NCI-H2107 treated with DMSO at 0.1 percent for 48 hours (cell line): ENCODE measurements around the gene SEMA3A.
A peak's percentile ranks its signal among the peaks of the same experiment; 100 is the strongest.
"Not testable (repeated sequence)": the region's sequence is repeated elsewhere in the genome, so short reads cannot be mapped to it uniquely, and the experiment has no call there.

Experiments
- DNase-seq: peaks from one replicate; lab custom pipeline; 2025; ENCODE audit not compliant: unreplicated experiment; lab: John Stamatoyannopoulos, UW

The SEMA3A gene

DNA sequence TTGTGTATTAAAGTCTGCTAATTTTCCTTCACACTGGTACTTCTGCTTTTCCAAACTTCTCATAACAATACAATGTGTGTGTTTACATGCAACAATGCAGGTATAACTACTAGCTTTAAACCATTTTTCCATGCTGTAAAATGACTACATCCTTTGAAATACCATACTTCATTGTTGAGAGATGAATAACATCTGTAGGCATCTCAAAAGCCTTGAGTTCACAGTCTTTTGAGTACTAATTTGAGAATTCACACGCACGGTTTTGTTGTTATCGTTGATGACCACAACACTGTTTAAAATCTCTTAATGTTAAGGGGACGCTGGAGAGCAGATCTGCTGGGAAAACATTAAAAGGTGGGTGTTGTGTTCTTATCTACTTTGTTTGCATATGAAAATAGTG, 37.4 kb downstream of the SEMA3A start:
- no peak for DNase-seq

DNA sequence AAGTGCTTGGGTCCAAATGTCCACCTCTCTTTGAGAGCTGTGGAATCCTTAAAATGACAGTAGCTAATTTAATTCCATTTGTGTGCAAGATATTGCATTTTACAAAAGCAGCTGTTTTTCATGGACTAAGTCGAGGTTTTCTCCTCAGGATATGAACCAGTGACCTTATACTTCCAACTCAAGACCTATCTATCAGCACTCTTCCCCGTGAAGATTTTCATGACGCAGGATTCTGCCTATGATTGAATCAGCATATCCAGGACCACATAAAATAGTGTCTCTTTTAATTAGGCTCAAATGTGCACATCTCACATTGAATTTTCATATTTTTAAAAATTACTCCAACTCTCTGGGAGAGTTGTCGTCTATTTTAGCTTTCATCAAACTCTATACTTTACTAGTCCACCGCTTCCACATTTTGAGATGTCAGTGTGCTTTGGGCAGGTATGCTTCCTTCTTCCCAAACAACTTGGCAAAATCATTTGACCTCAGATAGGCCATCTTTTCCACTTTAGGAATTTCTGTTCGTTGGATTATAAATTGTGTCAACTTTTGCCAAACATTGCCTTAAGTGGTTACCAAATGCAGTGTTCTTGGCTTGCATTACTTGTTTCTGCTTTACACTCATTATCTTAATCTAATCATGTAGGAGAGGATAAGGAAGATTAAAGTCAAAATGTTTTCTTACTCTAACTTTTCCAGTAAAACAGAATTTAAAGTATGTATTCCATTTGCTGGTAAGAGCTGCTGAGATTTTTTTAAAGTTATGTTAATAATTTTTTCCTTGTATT, 39.4 kb downstream of the SEMA3A start:
- no peak for DNase-seq

DNA sequence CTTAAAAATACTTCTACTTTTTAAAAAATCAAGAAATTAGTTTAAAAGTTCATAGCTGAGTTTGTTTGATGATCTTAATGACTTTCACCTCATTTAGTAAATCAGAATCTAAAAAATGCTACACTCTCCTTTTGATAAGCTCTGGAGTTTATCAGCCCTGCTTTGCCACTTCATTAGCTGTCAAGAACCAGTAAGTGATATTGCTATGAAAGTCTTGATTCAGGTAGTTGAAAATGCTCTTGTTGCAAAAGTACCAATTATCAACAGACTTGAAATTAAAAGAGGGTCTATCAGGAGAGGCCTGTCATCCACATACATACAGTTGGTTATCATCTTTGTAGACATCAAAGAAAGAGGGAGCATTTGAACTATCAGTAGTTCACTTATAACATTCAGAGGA, 41.6 kb downstream of the SEMA3A start:
- no peak for DNase-seq

DNA sequence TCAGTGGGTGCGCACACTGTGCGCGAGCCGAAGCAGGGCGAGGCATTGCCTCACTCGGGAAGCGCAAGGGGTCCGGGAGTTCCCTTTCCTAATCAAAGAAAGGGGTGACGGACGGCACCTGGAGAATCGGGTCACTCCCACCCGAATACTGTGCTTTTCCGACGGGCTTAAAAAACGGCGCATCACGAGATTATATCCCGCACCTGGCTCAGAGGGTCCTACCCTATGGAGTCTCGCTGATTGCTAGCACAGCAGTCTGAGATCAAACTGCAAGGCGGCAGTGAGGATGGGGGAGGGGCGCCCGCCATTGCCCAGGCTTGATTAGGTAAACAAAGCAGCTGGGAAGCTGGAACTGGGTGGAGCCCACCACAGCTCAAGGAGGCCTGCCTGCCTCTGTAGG, 44.2 kb downstream of the SEMA3A start:
- DNase-seq = not testable (repeated sequence)

DNA sequence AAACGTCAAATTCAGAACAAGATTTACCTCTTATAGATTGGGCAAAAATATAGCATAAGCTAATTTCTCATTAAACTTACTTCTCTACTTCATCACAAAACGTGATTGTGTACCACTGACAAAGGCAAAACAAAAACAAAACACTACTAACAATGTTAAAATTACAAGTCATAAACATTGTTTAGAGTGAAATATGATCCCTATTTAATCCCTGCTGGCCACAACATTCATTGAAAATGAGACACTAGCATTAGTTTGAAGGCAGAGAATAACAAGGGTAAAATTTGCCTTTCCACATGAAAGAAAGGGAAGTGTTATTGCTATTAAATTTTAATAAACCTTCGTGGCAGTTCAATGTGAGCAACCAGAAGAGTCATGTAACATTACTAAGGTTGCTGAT, 45.0 kb downstream of the SEMA3A start:
- no peak for DNase-seq

DNA sequence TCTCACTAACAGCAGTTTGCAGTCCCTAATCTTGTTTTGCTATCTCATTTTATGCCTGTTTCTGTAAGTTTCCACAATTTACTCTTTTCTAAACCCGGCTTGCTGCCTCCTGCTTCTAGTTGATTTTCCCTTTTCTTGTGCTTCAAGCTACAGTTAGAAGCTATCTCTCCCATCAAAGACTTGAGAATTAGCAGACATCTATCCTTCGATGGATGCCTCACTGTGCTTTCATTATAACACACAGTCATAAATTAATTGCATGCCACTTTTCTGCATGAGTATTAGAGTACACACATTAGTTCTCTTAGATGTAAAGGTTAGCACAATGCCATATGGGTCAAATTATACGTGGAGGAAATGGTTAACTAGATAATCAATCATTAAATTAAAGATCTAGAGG, 48.7 kb downstream of the SEMA3A start:
- DNase-seq = no peak

DNA sequence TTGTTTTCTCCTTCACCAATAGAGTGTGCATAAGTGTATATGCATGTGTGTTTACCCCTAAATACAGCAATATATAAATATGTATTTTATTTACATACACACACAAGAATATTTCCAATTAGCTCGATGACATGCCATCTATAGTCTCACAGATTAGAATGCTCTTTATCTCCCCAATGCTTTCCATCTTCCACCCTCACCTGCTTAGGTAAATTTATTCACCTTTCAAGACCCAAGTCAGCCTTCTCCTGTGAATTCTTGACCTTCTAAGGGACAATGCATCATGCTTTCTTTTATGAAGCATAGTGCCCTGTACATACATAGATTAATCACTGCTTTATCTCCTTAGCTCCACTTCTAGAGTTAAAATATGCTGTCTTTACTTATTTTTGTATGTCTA, 49.7 kb downstream of the SEMA3A start:
- DNase-seq = no peak

DNA sequence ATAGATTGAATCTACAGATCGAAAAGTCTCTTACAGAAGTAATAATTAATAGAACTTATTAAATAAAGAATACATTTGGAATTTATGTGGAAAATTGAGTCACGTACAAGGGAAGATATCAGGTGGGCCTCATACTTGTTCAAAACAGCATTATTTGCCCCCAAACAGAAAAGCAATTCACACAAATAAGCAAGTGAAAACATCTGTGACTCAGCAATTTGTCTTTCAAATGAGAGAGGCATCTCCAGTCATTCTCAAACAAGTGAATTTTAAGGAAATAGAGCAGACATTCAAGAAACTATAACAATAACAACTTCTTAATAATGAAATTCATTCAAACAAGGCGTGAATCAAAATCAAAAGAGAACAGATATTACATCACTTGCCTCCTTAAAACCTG, 50.1 kb downstream of the SEMA3A start:
- DNase-seq = no peak

DNA sequence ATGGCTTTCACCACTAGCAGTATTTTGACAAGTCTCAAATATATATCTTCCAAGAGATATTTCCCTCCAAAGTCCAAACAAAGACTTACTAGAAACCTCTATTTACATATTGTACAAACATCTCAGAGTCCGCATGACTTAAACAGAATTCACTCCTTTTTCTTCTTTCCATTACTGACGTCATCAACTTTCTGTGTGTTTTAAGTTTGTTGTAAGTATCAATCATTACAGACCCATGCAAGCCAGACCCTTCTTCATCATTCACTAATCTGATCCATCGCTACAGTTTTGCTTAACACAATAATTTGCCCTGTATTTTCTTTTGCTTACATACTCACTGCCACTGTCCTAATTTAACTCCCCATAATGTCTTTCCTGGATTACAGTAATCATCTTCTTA, 51.9 kb downstream of the SEMA3A start:
- DNase-seq = no peak

DNA sequence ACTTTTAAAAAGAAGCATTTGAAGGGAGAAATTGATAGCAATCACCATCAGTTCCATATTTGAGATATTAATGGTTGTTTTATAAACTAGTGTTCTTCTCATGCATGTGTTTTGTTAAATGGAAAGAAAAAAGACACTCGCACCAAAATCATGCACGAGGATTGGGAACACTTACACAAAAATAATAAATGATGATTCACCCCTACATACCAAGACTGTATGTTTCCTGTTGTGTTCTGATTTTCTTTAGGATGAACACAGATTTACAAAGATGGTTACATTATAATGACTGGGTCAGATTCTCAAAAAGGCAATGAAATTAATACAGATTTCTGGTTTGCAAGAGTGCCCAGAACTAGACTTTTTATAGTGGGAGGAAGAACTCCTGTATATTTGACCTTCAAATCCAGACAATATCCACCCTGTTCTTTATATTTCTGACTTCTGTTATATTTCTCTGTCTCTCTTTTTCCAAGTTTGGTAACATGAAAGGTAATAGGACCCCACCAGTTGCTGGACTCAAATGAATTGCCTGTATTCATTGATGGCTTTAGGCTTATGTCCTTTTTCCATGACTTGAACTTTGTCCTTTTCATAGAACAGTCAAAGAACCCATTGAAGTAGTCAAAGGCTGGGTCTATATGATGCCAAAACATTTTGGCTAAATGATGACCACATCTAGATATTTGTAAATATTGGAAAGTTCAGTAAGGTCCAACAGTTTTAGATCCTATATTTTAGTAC, 54.4 kb downstream of the SEMA3A start:
- DNase-seq = no peak

DNA sequence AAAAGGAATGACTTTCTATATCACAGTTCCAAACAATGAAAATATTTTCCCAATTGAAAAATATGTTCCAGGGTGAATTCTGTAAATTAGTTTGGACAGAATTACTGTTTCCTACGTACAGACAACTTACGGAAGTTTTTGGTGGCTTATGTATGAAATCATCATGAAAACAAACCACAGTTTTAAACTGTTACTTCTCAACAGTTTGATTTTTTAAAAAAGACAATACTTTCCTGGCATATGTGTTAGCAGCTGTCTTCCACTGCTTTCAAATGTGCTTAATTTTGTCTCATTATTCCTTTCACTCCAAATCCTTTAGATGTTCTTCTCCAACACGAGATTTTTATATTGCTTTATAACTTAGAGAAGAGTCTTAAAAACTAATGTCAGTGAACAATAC, 56.2 kb downstream of the SEMA3A start:
- DNase-seq = no peak

DNA sequence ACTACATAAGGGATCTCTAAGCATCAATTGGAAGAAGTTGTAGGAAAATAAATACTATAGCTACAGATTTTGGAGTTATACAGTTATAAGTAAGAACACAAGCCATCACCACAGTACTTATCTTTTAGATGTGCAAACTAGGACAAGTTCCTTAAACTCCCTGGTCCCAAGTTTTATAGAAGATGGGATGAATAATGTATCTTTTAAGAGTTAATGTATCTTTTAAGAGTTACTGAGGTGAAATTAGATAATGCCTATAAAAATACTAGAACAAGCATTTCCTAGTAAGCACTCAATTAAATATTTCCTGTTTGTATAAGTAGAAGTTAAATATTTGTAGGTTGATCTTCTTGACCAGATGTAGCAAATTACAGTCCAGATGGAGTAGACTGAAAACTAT, 56.8 kb downstream of the SEMA3A start:
- no peak for DNase-seq

DNA sequence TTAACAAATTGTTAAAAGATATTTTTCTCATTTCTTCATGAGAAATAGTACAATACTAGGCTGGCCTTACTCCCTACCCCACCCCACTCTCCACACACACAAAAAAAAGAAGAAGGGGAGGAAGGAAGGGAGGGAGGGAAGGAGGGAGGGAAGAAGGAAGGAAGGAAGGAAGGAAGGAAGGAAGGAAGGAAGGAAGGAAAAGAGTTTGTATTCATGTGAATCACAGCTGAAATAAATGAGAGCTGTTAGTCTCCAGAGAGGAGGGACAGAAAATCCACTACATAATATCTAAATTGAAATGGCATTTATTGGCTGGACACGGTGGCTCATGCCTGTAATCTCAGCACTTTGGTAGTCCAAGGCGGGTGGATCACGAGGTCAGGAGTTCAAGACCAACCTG, 57.8 kb downstream of the SEMA3A start:
- DNase-seq = no peak

DNA sequence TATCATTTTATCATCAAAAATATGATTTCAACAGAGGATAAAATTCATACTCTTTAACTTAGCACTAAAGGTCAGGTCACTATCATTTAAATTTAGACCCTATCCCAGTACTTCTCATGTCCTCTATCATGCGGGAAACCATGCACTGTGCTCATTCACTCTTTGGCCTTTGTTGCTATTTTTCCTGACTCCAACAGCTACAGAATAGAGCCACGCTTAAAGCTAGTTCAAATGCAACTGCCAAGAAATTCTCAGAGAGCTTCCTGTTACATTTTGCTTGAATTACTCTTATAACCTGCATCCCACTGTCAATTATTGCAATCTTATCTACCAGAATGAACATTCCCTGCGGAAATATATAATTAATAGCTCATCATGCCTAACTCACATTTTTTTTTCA, 58.3 kb downstream of the SEMA3A start:
- DNase-seq = no peak

DNA sequence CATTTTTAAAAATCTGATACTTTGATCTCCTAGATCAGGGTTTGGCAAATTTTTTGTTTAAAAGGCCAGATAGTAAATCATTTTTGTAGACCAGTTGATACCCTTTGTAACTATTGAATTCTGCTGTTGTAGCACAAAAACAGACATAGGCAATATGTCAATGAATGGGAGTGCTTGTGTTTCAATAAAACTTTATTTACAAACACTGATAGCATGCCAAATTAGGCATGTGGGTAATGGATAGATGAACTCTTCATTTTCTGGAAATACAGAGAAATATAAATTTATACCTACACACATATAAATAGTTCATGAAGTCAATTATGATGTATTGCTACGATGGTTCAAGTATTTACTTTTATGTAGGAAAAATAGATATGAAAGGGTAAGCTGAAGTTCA, 60.4 kb downstream of the SEMA3A start:
- no peak for DNase-seq

DNA sequence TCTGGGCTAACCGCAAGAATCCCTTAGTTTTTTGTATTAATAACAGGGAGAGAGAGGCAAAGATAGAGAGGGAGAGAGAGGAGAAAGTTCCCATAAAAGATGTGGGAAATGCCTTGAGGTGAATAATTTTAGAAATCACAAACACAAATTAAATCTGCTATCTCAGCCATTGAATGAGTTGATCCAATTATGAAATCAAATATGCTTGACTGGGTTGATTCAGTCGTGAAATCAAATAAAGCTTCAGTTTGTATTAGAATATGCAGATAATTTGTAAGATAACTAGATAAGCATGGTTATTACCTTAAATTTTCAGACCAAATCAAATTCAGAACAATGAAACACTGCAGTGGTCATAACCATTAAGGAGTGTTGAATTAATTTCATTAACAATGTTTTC, 68.9 kb downstream of the SEMA3A start:
- DNase-seq = no peak

DNA sequence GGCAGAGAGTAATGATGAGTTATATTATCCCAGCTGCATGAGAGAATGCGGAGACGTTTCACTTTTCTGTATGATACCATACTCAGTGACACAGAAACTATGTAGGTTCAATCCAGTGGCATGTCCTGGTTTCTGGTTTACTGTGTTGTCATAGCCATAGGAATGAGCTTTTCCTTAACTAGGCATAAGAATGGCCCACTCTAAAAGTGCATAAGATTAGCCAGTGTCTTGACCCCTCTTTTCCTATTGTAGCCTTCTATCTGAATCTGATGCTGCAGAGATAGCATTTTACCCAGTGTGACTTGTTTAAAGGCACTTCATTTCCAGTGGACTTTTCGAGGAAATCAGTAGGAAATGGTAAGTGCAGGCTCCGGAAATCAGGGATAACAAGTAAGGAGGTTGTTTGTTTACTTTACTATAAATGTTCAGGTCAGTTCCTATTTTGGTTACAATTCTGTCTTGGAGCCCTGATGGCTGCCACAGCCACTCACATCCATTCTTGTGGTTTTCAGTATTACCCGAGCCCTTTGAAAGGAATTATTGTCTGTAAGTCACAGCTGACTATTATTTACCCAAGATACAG, 70.5 kb downstream of the SEMA3A start:
- DNase-seq = peak; percentile 38

DNA sequence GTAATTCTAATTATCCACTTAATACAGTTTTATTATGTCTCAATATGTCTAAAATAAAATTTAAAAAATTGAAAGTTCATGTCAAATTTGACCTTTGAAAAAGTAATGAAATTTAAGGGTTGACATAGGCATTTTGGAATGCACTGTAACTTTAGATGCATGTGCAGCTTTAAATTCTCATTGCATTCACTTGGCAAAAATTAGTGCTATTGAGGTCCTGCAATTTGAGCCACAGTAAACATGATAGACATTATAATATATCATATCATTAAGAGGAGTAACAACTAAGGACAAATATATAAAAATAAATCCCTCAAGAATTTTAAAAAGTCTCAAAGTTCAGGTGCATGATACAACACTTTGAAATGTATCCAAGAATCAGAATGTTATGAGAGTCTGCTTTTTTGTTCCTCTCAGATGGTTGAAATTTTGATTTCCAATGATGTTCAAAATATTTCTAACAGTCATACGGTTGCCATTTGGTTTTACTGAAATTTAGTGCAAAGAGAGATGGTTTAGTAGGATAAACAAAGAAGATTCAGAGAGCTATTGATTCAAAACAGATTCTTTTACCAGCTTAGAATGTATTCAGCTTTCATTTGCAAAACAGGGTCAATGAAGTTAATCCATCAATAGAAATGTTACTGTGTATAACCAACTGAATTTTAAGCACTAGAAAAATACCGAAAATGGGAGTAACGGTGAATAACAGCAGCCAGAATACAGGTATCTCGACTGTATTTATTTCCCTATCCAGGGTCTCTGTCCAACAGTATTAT, 71.8 kb downstream of the SEMA3A start:
- DNase-seq = no peak

DNA sequence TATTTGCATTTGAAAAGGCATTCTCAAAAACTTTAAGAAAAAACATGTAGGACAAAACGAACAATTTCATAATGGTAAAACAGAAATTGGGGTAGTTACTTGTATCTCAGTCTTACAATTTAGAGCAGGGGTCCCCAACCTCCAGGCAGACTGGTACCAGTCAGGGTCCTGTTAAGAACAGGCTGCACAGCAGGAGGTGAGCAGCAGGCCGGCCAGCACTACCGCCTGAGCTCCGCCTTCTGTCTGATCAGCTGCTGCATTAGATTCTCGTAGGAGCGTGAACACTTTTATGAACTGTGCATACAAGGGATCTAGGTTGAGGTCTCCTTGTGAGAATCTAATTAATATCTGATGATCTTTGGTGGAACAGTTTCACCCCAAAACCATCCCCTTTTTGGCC, 77.3 kb downstream of the SEMA3A start:
- no peak for DNase-seq

DNA sequence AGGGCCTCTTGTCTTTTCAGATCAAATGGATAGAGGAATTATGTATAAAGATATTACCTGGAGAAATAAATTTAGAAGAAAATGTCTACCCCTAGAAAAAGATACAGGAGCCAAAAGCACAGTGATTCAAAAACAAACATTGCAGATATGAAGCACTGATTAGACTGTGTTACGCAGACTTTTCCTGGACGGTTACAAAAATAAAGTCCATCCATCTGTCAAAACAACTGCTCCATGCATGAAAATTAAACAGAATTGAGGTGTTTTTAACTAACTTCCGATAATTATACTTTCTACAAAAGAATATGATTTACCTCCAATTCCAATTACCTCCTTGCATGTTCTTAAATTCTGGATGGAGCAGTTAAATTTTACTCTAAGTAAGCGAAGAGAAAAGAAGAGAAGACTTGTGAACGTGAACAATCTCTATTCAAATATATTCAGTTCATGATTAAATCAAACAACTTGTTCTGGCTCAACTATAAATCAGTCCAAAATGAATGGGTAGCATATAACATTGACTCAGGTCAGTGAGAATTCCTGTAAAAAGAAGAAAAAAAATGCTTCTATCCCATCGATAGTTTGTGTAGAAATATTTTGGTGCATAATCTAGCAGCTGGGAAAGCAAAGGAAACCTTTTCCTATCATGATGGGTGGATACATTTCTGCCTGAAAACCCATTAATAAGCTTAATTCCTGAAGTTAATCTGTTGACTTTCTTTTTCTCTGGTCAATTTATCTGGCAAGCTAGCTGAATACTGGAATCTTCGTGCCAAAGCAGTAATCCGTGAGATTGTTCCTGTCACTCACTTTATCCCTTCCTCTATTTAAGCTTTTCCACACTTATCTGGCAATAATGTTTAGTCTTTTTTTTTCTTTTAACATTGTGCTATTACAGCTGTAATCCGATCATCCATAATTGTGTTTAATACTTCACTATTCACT, 80.4 kb downstream of the SEMA3A start:
- no peak for DNase-seq
